Sigmoid colon (tissue), 7 donors: Measurements from ENCODE around the gene FUT1. TPM values are rescaled to one million over a fixed set of nuclear protein-coding genes. Genes with fewer than 3 reads are reported as not detected.
A peak's percentile ranks its signal among the peaks of the same experiment; 100 is the strongest.
"Not testable (repeated sequence)": the region's sequence is repeated elsewhere in the genome, so short reads cannot be mapped to it uniquely, and the experiment has no call there.

ENCODE experiments used
- DNase-seq: peaks from one replicate; pipeline ENCODE4 v3.0.0-alpha.2; 2019
- H3K27ac ChIP-seq, 4 donors: fragments of 200-600 bp; sonication (generic); one replicate each; pipeline ENCODE4 v1.5.1; 2016 to 2019; ENCODE audit warnings: mild to moderate bottlenecking in 1 of 4
- H3K27me3 ChIP-seq, 3 donors: fragments of 200-600 bp; sonication (generic); one replicate each; pipeline ENCODE4 v1.5.1; 2019; ENCODE audit warnings: mild to moderate bottlenecking in 1 of 3
- H3K36me3 ChIP-seq, 4 donors: fragments of 200-600 bp; sonication (generic); one replicate each; pipeline ENCODE4 v1.5.1; 2016 to 2019
- H3K4me1 ChIP-seq, 4 donors: fragments of 200-600 bp; sonication (generic); one replicate each; pipeline ENCODE4 v1.5.1; 2017 to 2019
- H3K4me3 ChIP-seq, 4 donors: fragments of 200-600 bp; sonication (generic); one replicate each; pipeline ENCODE4 v1.5.1; 2017 to 2019; ENCODE audit warnings: mild to moderate bottlenecking in 2 of 4, moderate library complexity in 1 of 4
- H3K9me3 ChIP-seq, 4 donors: fragments of 200-600 bp in 3 of 4; sonication (generic) in 3 of 4; one replicate each; pipeline versions ENCODE4 v1.5.1 to v1.6.1; 2013 to 2019
- CTCF ChIP-seq, 4 experiments: fragments of 450-650 bp in 3 of 4; fragments of 200-600 bp in 1 of 4; IDR thresholded peaks; one replicate each; pipeline ENCODE4 v1.5.1; 2016 to 2019; ENCODE audit warnings: antibody characterized with exemption in 4 of 4, mild to moderate bottlenecking in 3 of 4, moderate library complexity in 2 of 4
- EP300 ChIP-seq, 4 donors: sonication (generic); formaldehyde crosslinking; IDR thresholded peaks; one replicate each; pipeline ENCODE4 v1.6.1; 2017; ENCODE audit warnings: antibody characterized with exemption in 4 of 4
- POLR2A ChIP-seq, 2 donors: fragments of 450-650 bp; IDR thresholded peaks; one replicate each; pipeline ENCODE4 v1.6.1; 2016; ENCODE audit warnings: antibody characterized with exemption in 2 of 2, mild to moderate bottlenecking in 2 of 2, moderate library complexity in 2 of 2
- POLR2AphosphoS5 ChIP-seq, 4 donors: sonication (generic); formaldehyde crosslinking; IDR thresholded peaks; one replicate each; pipeline ENCODE4 v1.6.1; 2017; ENCODE audit warnings: antibody characterized with exemption in 4 of 4
- WGBS, 2 donors: extraction: QIAGEN DNeasy Blood & Tissue Kit; methylation state at CpG; one replicate each; pipeline ENCODE4 v1.1.7; 2013; 5-methylcytosine and 5-hydroxymethylcytosine counted together
- intact Hi-C: fragments of 100-400 bp; cut with DNase I; formaldehyde crosslinking; loops from one replicate; pipeline ENCODE4 v1.15.1; 2023
- polyA plus RNA-seq, 3 donors: library from polyadenylated mRNA; stranded (reverse); fragments of 200-250 nt; gene quantifications; one replicate each; pipeline ENCODE4 v1.2.3, GENCODE V29; 2013
- total RNA-seq, 4 donors: library from RNA; depleted of rRNA; stranded (reverse); fragments of >200 nt; gene quantifications; one replicate each; pipeline ENCODE4 v1.1.0, GENCODE V29; 2016
- donor health status: healthy with polysubstance abuse.
- donor health status: Bipolar disorder and iron deficiency.
- donor health status: healthy.

The FUT1 gene
- total and polyA plus RNA-seq, 7 donors: under 0.01 to 0.80 (median 0.49) TPM; not detected in 2

- H3K36me3 ChIP-seq: no peaks in the 10 kb centered on the region
- intact Hi-C loops: no loop called here
- 74 to 81% methylated on average over 15 of the region's 15 CpGs for WGBS, 2 donors
- H3K9me3 ChIP-seq: no peaks in the 10 kb centered on the region
- H3K27ac ChIP-seq: peak overlapping the region; percentile 25 to 51 (median 36)
- TF ChIP-seq POLR2A (IDR thresholded peaks at IDR 0.05) (no peak), CTCF (IDR thresholded peaks at IDR 0.05) (no peak), POLR2AphosphoS5 (IDR thresholded peaks at IDR 0.05) (no peak), EP300 (IDR thresholded peaks at IDR 0.05) (no peak)
- H3K27me3 ChIP-seq: no peaks in the 10 kb centered on the region
- no peak overlapping the region for H3K4me3 ChIP-seq
- peaks cover 0 to 53% (median 39%) of the 10 kb centered on the region in 4 donors for H3K4me1 ChIP-seq
- DNase-seq: no peak
Measured at GRCh38 chr19:48718711-48719231, 33.7 kb downstream of the FUT1 start.

DNA sequence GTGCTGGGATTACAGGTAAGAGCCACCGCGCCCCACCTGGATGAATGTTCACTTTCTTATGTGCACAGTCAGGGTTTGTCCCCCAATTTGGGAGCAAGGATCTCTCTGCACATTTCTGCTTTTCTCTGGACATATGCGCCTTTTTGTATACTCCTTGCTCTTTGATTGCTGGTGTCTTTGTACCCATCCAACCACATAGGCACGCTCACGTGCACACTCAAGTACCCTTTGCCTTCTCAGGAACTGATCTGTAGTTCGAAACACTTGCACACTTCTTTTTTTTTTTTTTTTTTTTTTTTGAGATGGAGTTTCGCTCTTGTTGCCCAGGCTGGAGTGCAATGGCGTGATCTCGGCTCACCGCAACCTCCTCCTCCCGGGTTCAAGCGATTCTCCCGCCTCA is 34.3 kb downstream of the FUT1 start:
- WGBS, 2 donors: 90 to 92% methylated on average over 13 of the region's 13 CpGs
- H3K9me3 ChIP-seq, DNase-seq, H3K27me3 ChIP-seq, H3K36me3 ChIP-seq, intact Hi-C loops, H3K4me3 ChIP-seq: not testable (repeated sequence)
- Histone ChIP-seq H3K4me1 (peaks cover 0 to 59% (median 44%) of the 10 kb centered on the region in 4 donors), H3K27ac (peak overlapping the region in 1 of 4 donors; percentile 88)

- peak overlapping the region; percentile 3 to 45 (median 31) for H3K4me3 ChIP-seq
- intact Hi-C loops: no loop called here
- no peaks in the 10 kb centered on the region for H3K36me3 ChIP-seq
- H3K9me3 ChIP-seq: no peaks in the 10 kb centered on the region
- TF ChIP-seq POLR2A (IDR thresholded peaks at IDR 0.05): no peak
- no peak for TF ChIP-seq CTCF (IDR thresholded peaks at IDR 0.05)
- no peak for TF ChIP-seq POLR2AphosphoS5 (IDR thresholded peaks at IDR 0.05)
- no peak for TF ChIP-seq EP300 (IDR thresholded peaks at IDR 0.05)
- H3K4me1 ChIP-seq: peaks cover 0 to 65% (median 48%) of the 10 kb centered on the region in 4 donors
- no peaks in the 10 kb centered on the region for H3K27me3 ChIP-seq
- peak overlapping the region; percentile 84 to 88 (median 86) for H3K27ac ChIP-seq
- peak; percentile 82 for DNase-seq
- WGBS, 2 donors: 17 to 43% methylated on average over 24 of the region's 24 CpGs
Measured at GRCh38 chr19:48716562-48717291, 35.7 kb downstream of the FUT1 start.

DNA sequence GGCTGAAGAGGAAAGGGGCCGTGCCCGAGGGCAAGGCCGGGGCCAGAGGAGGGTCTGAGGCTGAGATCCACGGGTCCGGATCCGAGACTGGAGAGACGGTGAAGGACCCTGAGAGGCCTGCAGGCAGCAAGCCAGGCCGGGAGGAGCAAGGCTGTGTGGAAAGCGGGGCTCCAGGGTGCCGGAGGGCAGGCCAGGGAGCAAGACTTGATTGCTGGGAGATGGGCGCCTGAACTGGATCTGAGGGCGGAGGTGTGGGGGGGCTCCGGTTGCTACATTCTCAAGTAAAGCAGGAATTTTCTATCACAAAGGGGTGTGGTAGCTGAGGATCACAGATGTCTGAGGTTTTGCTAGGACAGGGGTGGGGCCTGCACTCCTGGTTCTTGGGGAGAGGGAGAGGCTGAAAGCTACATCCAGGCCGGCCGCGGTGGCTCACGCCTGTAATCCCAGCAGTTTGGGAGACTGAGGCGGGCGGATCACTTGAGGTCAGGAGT is 36.7 kb downstream of the FUT1 start:
- Histone ChIP-seq H3K36me3 (no peaks in the 10 kb centered on the region), H3K4me3 (peak overlapping the region in 1 of 4 donors; percentile 19), H3K27me3 (no peaks in the 10 kb centered on the region), H3K9me3 (peaks cover 0 to 2% (median 0%) of the 10 kb centered on the region in 4 donors), H3K27ac (peak overlapping the region; percentile 84 to 88 (median 86)), H3K4me1 (peaks cover 0 to 62% (median 48%) of the 10 kb centered on the region in 4 donors)
- peak; percentile 78 for DNase-seq
- intact Hi-C loops: no loop called here
- TF ChIP-seq POLR2A (IDR thresholded peaks at IDR 0.05): no peak
- no peak for TF ChIP-seq POLR2AphosphoS5 (IDR thresholded peaks at IDR 0.05)
- no peak for TF ChIP-seq EP300 (IDR thresholded peaks at IDR 0.05)
- TF ChIP-seq CTCF (IDR thresholded peaks at IDR 0.05): no peak
- 30 to 67% methylated on average over 19 of the region's 19 CpGs for WGBS, 2 donors
